AG09309 (cell line): ENCODE measurements around the gene CADM1.

Experiments used
- DNase-seq: peaks from one replicate; pipeline ENCODE4 v3.0.0-alpha.2; 2010; ENCODE audit warnings: low read depth
- H3K4me3 ChIP-seq: 2 replicates; pipeline ENCODE4 v1.5.1; 2011; ENCODE audit warnings: mild to moderate bottlenecking, low read depth, low read length, moderate library complexity; ENCODE audit not compliant: control insufficient read depth
- CTCF ChIP-seq: IDR thresholded peaks from 2 replicates; pipeline ENCODE4 v1.5.1; 2011; ENCODE audit warnings: mild to moderate bottlenecking, low read depth, low read length, inconsistent platforms; ENCODE audit not compliant: insufficient read depth, control insufficient read depth; ENCODE audit errors: missing control alignments

CADM1 gene

GRCh38 chr11:115499241-115499799 lies 4.9 kb downstream of the CADM1 start:
- TF ChIP-seq CTCF, result no peak
- DNase-seq, result no peak
- H3K4me3 ChIP-seq, result no peak overlapping the region

- no peak overlapping the region for H3K4me3 ChIP-seq
- TF ChIP-seq CTCF, result no peak
- DNase-seq, result no peak
These were observed 5.9 kb downstream of the CADM1 start for GRCh38 chr11:115498354-115498753.

- no peak overlapping the region for H3K4me3 ChIP-seq
- TF ChIP-seq CTCF, result no peak
- no peak for DNase-seq
These were observed 6.9 kb downstream of the CADM1 start for GRCh38 chr11:115497303-115497702.

DNA sequence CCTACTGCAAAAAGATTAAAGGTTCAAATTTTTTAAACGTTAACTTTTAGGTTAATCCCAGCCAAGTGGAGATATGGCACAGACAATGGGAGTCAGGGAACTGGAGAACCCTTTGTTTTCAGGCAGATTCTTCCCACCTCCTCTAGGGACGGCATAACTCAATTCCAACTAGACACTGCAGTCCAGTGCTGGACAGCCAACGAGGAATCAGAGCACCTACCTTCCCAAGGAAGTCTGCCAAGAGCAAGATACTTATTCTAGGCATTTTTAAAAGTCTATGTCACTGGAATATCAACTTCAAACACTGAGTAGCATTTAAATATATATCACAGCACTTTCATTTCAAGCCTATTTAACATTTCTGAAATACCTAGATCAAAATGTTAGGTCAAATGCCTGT lies 7.3 kb downstream of the CADM1 start:
- no peak for TF ChIP-seq CTCF
- no peak overlapping the region for H3K4me3 ChIP-seq
- no peak for DNase-seq

DNA sequence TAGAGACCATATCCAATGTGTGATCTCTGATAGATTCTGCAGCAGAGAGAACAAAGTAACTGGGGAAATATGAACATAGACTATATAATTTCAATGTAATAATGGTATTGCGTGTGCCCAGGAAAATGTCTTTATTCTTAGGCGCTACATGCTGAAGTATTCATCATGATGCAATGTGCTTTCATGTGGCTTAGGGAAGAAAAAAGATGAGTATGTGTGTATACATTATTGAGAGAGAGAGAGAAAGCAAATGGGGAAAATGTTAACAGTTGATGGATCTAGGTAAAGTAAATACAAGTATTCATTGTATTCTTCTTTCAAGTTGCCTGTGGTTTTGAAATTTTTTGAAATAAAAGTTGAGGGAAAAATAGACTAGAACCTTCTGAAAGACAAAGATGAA lies 10.3 kb downstream of the CADM1 start:
- no peak overlapping the region for H3K4me3 ChIP-seq
- no peak for TF ChIP-seq CTCF
- no peak for DNase-seq

DNA sequence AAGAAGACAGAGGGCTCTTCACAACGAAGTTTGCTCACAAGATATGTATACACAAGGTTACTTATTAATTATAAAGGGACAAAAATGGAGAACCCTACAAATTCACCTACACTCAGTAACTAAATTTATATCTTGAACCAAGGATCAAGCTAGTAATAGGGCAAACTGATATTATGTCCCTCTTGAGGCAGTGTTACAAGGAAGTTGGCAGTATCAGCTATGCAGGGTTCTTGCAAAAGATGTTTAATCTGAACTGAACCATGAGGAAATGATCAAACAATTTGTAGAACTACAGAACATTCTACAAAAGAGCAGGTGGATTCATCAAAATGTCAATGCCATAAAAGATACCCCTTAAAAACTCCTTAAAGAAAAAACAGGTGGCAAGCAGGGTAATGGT lies 10.7 kb downstream of the CADM1 start:
- no peak for DNase-seq
- TF ChIP-seq CTCF, result no peak
- H3K4me3 ChIP-seq, result no peak overlapping the region

DNA sequence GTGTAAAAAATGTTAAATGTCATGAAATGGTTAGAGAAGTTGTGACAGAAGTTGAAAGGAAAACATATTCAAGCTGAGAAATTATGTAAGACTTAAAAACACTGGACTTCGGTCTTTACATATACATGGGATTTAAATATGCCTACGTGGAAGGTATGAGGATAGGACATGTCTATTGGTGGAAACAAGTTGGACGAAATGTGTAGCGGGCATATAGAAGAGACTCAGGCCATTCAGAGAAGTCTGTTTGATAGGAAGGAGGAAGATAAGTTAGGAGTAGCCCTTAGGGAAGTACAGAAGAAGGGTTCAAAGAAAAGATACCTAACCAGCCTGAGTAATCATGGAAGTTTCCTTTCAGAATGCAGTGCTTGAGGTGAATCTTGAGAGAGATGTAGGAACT lies 14.7 kb downstream of the CADM1 start:
- TF ChIP-seq CTCF, result no peak
- no peak overlapping the region for H3K4me3 ChIP-seq
- DNase-seq, result no peak
